Measurements from ENCODE around the gene KIAA0930. TPM values are rescaled to one million over a fixed set of nuclear protein-coding genes. Genes with fewer than 3 reads are reported as not detected.

The KIAA0930 gene
- total RNA-seq, 1 donor from 2014 or later, result 107 TPM

GRCh38 chr22:45244916-45245315 lies 4.2 kb upstream of the KIAA0930 start:
- peaks cover 13% of the 10 kb centered on the region for H3K4me1 Mint-ChIP-seq (ENCODE audit: low read depth, unreplicated experiment)
- FAIRE-seq (no peak), DNase-seq (ENCODE audit: low read depth) (no peak)
- Histone ChIP-seq H2AFZ (ENCODE audit: low read depth, low read length) (no peak overlapping the region), H3K27ac (ENCODE audit: low read depth, low read length) (no peak overlapping the region), H3K4me2 (ENCODE audit: low read length) (no peak overlapping the region), H3K9ac (ENCODE audit: low read length) (no peak overlapping the region), H3K27me3 (ENCODE audit: insufficient read depth, low read length) (no peaks in the 10 kb centered on the region), H3K79me2 (ENCODE audit: insufficient read depth, low read length) (peaks cover 5% of the 10 kb centered on the region), H3K4me1 (ENCODE audit: insufficient read depth, low read length) (peaks cover 16% of the 10 kb centered on the region), H3K36me3 (ENCODE audit: insufficient read depth, low read length) (no peaks in the 10 kb centered on the region), H3K9me3 (ENCODE audit: insufficient read depth, low read depth, low read length) (no peaks in the 10 kb centered on the region), H3K4me3 (ENCODE audit: insufficient read depth, low read depth, low read length) (no peak overlapping the region), H4K20me1 (ENCODE audit: insufficient read depth, low read length) (peaks cover 2% of the 10 kb centered on the region)
- H3K36me3 Mint-ChIP-seq (ENCODE audit: low read depth, unreplicated experiment), result no peaks in the 10 kb centered on the region
- TF ChIP-seq EZH2 (IDR thresholded peaks at IDR 0.05; ENCODE audit: insufficient read depth, low read length) (no peak), CTCF (IDR thresholded peaks at IDR 0.05; ENCODE audit: insufficient read depth, low read depth, low read length) (no peak)
- peak overlapping the region; percentile 99 for H3K27ac Mint-ChIP-seq (ENCODE audit: unreplicated experiment)
- no peaks in the 10 kb centered on the region for H3K9me3 Mint-ChIP-seq (ENCODE audit: unreplicated experiment)
- no peaks in the 10 kb centered on the region for H3K27me3 Mint-ChIP-seq (ENCODE audit: low read depth, unreplicated experiment)
- H3K4me3 Mint-ChIP-seq (ENCODE audit: unreplicated experiment), result no peak overlapping the region

GRCh38 chr22:45242778-45243191 lies 2.1 kb upstream of the KIAA0930 start:
- peak overlapping the region; percentile 34 for H3K4me3 Mint-ChIP-seq (ENCODE audit: unreplicated experiment)
- no peak overlapping the region for H3K27ac Mint-ChIP-seq (ENCODE audit: unreplicated experiment)
- Histone ChIP-seq H3K36me3 (ENCODE audit: insufficient read depth, low read length) (no peaks in the 10 kb centered on the region), H3K79me2 (ENCODE audit: insufficient read depth, low read length) (peaks cover 13% of the 10 kb centered on the region), H3K27me3 (ENCODE audit: insufficient read depth, low read length) (no peaks in the 10 kb centered on the region), H3K4me3 (ENCODE audit: insufficient read depth, low read depth, low read length) (no peak overlapping the region), H3K4me1 (ENCODE audit: insufficient read depth, low read length) (peaks cover 23% of the 10 kb centered on the region), H4K20me1 (ENCODE audit: insufficient read depth, low read length) (peaks cover 22% of the 10 kb centered on the region), H3K9ac (ENCODE audit: low read length) (no peak overlapping the region), H3K4me2 (ENCODE audit: low read length) (no peak overlapping the region), H2AFZ (ENCODE audit: low read depth, low read length) (no peak overlapping the region), H3K27ac (ENCODE audit: low read depth, low read length) (no peak overlapping the region), H3K9me3 (ENCODE audit: insufficient read depth, low read depth, low read length) (no peaks in the 10 kb centered on the region)
- H3K27me3 Mint-ChIP-seq (ENCODE audit: low read depth, unreplicated experiment), result no peaks in the 10 kb centered on the region
- H3K36me3 Mint-ChIP-seq (ENCODE audit: low read depth, unreplicated experiment), result peaks cover 2% of the 10 kb centered on the region
- no peaks in the 10 kb centered on the region for H3K9me3 Mint-ChIP-seq (ENCODE audit: unreplicated experiment)
- peaks cover 18% of the 10 kb centered on the region for H3K4me1 Mint-ChIP-seq (ENCODE audit: low read depth, unreplicated experiment)
- no peak for FAIRE-seq
- DNase-seq (ENCODE audit: low read depth), result no peak
- TF ChIP-seq CTCF (IDR thresholded peaks at IDR 0.05; ENCODE audit: insufficient read depth, low read depth, low read length), result no peak
- no peak for TF ChIP-seq EZH2 (IDR thresholded peaks at IDR 0.05; ENCODE audit: insufficient read depth, low read length)

- Mint-ChIP-seq H3K4me1 (ENCODE audit: low read depth, unreplicated experiment) (peaks cover 14% of the 10 kb centered on the region), H3K9me3 (ENCODE audit: unreplicated experiment) (no peaks in the 10 kb centered on the region), H3K27ac (ENCODE audit: unreplicated experiment) (peak overlapping the region; percentile 80), H3K36me3 (ENCODE audit: low read depth, unreplicated experiment) (peaks cover 6% of the 10 kb centered on the region), H3K4me3 (ENCODE audit: unreplicated experiment) (peak overlapping the region; percentile 96), H3K27me3 (ENCODE audit: low read depth, unreplicated experiment) (no peaks in the 10 kb centered on the region)
- Histone ChIP-seq H3K9me3 (ENCODE audit: insufficient read depth, low read depth, low read length) (no peaks in the 10 kb centered on the region), H3K4me1 (ENCODE audit: insufficient read depth, low read length) (peaks cover 10% of the 10 kb centered on the region), H3K36me3 (ENCODE audit: insufficient read depth, low read length) (no peaks in the 10 kb centered on the region), H2AFZ (ENCODE audit: low read depth, low read length) (peak overlapping the region; percentile 60), H3K79me2 (ENCODE audit: insufficient read depth, low read length) (peaks cover 20% of the 10 kb centered on the region), H3K4me3 (ENCODE audit: insufficient read depth, low read depth, low read length) (peak overlapping the region; percentile 71), H3K9ac (ENCODE audit: low read length) (peak overlapping the region; percentile 81), H3K27ac (ENCODE audit: low read depth, low read length) (peak overlapping the region; percentile 33), H4K20me1 (ENCODE audit: insufficient read depth, low read length) (peaks cover 46% of the 10 kb centered on the region), H3K4me2 (ENCODE audit: low read length) (peak overlapping the region; percentile 99), H3K27me3 (ENCODE audit: insufficient read depth, low read length) (no peaks in the 10 kb centered on the region)
- TF ChIP-seq EZH2 (IDR thresholded peaks at IDR 0.05; ENCODE audit: insufficient read depth, low read length), result no peak
- no peak for TF ChIP-seq CTCF (IDR thresholded peaks at IDR 0.05; ENCODE audit: insufficient read depth, low read depth, low read length)
- DNase-seq (ENCODE audit: low read depth) (no peak), FAIRE-seq (no peak)
Measured at GRCh38 chr22:45240104-45240809, 437 bp downstream of the KIAA0930 start.

Data from astrocyte (in vitro differentiated cells and primary cell).